Measurements from ENCODE around the gene DOCK4.

The DOCK4 gene

DNA sequence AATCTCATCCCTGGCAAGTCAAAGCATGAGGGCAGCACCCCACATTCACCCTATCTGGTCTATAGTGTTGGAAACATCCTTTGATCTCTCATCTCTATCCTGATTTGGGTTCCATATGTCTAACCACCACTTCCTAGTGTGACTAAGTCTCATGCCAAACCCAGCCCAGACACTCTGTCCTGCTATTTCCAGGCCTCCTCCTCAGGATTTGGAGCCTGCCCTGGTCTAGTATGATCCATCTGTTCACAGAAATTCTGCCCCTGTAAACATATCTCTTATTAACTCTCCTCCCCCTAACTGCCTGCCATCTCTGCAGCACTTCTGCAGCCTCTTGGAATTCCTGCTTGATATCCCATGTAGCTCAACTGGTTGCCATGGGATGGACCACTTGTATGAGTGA lies 323.0 kb downstream of the DOCK4 start:
- DNase-seq (ENCODE audit: low spot score), result no peak

- no peak for DNase-seq (ENCODE audit: low spot score)
Observed at GRCh38 chr7:111878785-111879184, 327.4 kb downstream of the DOCK4 start.

- DNase-seq (ENCODE audit: low spot score), result no peak
Observed at GRCh38 chr7:111877931-111878330, 328.3 kb downstream of the DOCK4 start.

- no peak for DNase-seq (ENCODE audit: low spot score)
Observed at GRCh38 chr7:111873963-111874690, 332.1 kb downstream of the DOCK4 start.

DNA sequence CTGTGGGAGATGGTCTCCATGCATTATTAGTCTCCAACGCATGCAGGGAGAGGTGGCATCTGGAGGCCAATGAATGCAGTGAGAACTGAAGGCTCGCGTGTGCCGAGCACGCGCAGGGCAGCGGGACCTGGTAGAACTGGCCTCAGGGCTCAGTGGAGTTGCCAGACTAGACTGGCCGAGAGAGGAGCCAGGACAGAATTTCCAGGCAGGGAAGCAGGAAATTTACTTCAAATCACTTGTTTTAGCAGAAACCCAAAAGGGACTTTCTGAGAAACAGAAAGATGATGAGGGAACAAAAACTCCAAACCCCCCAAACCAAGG lies 332.9 kb downstream of the DOCK4 start:
- DNase-seq (ENCODE audit: low spot score), result no peak

GRCh38 chr7:111872450-111873325 lies 333.5 kb downstream of the DOCK4 start:
- DNase-seq (ENCODE audit: low spot score), result no peak

DNA sequence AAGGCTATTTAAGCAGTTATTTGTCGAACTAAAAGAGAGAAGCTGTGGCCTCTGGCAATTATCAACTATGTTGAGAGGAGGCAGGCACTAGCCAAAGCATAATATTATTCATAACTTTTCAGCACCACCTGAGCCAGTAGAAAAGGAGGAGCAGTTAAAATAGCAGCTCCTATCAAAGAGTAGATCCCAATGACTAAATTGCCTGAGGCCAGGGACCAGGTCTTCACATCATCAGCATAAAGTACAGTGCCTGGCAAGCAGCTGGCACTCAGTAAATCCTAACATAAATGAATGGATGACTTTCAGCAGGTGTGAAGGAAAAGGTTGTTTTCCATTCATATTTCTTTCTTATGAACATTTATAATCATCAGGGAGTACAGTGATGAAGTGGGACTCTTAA lies 334.9 kb downstream of the DOCK4 start:
- DNase-seq (ENCODE audit: low spot score), result no peak

GRCh38 chr7:111869280-111869679 lies 336.9 kb downstream of the DOCK4 start:
- no peak for DNase-seq (ENCODE audit: low spot score)

DNA sequence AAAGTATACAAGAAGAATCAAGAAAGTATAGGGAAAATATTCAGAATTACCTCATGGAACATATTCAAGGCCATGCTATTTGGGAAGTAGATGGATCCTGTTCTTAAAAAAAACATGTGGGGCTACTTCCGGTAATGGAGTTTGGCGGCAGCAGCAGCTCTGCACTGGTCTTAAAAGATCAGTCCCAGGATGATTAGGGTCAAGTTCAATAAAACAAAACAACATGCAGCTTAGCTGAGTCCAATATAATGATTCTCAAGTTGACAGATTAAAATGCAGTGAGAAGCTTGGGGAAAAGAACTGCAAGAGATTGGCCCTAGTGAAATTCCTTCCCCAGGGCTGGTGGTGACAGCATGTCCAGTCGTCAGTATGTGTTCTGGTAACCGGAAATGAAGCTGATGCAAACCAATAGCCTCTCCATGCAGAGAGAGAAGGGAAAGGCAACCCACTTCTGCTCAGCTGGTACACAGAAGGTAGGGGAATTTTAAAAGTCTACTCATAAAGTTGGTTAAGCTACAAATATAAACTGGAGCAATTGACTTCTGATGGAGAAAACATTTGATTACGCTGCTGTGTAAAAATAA lies 338.8 kb downstream of the DOCK4 start:
- DNase-seq (ENCODE audit: low spot score), result no peak

DNA sequence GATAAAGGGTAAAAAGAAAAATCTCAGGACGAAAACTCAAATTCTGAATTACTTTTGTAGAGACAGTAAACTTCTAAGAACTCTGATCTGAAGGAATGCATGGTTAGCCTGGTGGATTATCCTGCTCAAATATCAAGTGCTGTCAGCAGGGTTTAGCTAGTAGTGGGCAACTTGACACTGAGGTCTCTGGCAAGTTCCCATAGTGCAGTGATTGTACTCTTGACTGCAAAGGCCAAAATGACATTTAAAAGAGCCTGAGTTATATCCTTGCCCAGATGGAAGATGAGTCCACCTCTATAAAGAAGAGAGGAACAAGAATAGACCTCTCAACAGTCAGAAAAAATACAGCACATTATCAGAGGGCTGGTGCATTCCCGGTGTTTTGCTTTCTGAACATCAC lies 339.4 kb downstream of the DOCK4 start:
- no peak for DNase-seq (ENCODE audit: low spot score)

- no peak for DNase-seq (ENCODE audit: low spot score)
Observed at GRCh38 chr7:111865430-111865829, 340.8 kb downstream of the DOCK4 start.

DNA sequence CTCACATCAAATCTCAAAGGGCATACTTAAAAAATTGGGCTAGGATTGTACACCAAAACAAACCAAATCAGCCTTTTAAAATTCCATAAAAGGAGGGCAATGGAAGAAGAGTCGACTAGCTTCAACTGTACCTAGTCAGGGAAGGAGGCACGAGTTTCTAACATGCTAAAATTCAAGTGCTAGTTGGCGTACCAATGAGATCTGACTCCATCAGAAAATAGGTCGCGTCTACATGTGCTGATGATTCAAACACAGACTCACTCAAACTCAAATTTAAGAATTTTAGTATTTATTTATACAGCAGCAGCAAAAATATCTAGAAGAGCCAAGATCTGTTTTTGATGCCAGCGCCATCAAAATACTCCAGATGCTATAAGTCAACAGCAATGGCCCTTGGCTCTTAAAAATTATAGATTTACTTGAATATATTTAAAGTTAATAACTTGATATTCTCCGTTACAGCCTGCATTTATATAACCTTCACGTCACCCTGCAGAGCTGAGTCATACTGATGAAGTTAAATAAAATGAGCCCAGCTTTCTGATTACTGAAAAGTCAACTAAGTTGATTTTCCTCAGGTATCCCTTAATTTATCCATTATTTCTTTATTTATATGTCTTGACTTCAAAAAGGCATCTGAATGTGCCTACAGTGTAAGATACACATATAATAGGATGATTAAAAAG lies 341.8 kb downstream of the DOCK4 start:
- DNase-seq (ENCODE audit: low spot score), result no peak

DNA sequence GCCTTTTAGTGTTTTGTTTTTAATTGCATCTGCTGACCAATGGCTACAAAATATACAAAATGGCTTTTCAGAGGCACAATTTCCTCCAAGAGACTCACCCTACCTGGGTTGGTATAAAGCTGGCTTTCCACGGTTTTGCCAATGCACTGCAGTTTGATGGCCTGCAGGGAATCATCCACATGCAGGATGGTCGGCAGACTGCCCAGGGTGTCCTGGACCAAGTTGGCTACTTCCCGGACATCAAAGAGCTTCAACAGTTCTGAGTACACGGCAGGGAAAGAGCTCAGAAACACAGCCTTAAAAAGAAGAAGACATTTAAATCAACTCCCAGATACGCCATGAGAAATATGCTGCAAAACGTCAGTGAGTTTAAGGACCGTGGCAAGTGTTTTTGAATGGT lies 342.9 kb downstream of the DOCK4 start:
- no peak for DNase-seq (ENCODE audit: low spot score)

- no peak for DNase-seq (ENCODE audit: low spot score)
Observed at GRCh38 chr7:111860248-111860647, 346.0 kb downstream of the DOCK4 start.

GRCh38 chr7:111858331-111858730 lies 347.9 kb downstream of the DOCK4 start:
- no peak for DNase-seq (ENCODE audit: low spot score)

DNA sequence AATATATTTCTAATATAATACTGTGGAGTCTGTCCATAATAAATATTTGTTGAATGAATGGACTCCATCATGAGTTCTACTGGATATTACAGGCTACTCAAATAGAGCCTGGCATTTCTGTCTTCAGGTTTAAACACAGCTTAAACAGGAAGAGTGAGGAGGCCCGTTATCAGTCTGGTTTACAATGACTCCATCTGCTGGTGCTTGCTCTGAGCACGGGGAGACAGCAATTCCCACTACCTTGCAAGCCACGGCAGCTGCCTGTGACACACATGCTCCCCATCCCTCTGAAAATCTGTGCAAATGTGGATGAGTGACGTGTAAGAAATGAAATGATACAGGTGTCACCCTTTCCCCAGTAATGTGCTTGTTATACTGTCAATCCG lies 350.4 kb downstream of the DOCK4 start:
- peak; percentile 57 for DNase-seq (ENCODE audit: low spot score)

- peak; percentile 67 for DNase-seq (ENCODE audit: low spot score)
Observed at GRCh38 chr7:111855161-111855841, 350.9 kb downstream of the DOCK4 start.

- peak; percentile 52 for DNase-seq (ENCODE audit: low spot score)
Observed at GRCh38 chr7:111853201-111853990, 352.8 kb downstream of the DOCK4 start.

- no peak for DNase-seq (ENCODE audit: low spot score)
Observed at GRCh38 chr7:111852081-111852480, 354.1 kb downstream of the DOCK4 start.

- no peak for DNase-seq (ENCODE audit: low spot score)
Observed at GRCh38 chr7:111846898-111847297, 359.3 kb downstream of the DOCK4 start.

GRCh38 chr7:111845853-111846252 lies 360.3 kb downstream of the DOCK4 start:
- no peak for DNase-seq (ENCODE audit: low spot score)
